K562 (cell line): Measurements from ENCODE around the gene ANTKMT. TPM values are rescaled to one million over a fixed set of nuclear protein-coding genes. Genes with fewer than 3 reads are reported as not detected.

Experiments
- ATAC-seq: fragments of 200-7000 bp; cut with Tn5 transposase; 3 replicates; pipeline ENCODE4 v1.9.1; 2020; ENCODE audit warnings: moderate library complexity
- BruUV-seq: library from RNA; stranded (reverse); fragments of 400-500 nt; replicated peaks from 2 replicates; lab custom pipeline; 2021; lab: Mats Ljungman, UMichigan
- CTCF ChIA-PET: fragments of 300-600 bp; formaldehyde crosslinking; extraction: SDS; loops from one replicate; lab custom pipeline; 2021; ENCODE audit warnings: low intra/inter-chr PET ratio; lab: Yijun Ruan, JAX
- POLR2A ChIA-PET: fragments of 300-600, 350-650 bp; sonication (Branson Sonifier 250); formaldehyde crosslinking; extraction: SDS; loops from one replicate; lab custom pipeline; 2021; ENCODE audit warnings: antibody characterized with exemption, inconsistent platforms; lab: Yijun Ruan, JAX
- DNase-seq, 4 experiments: peaks; one replicate each; pipeline versions ENCODE4 v3.0.0 to v3.0.0-alpha.2; 2011 to 2018; ENCODE audit warnings: low spot score in 3 of 4, mixed read lengths in 3 of 4; ENCODE audit errors: extremely low read depth in 1 of 4
- FAIRE-seq: peaks from 2 replicates; lab custom pipeline; 2011; peaks lifted over from hg19 to GRCh38; lab: Jason Lieb, UNC
- H2AFZ ChIP-seq: 2 replicates; pipeline ENCODE4 v1.6.0; 2011; ENCODE audit warnings: low read depth, low read length, control low read depth, inconsistent platforms
- H3K27ac ChIP-seq: fragments of 200-600 bp; 3 replicates; pipeline ENCODE4 v1.8.0; 2011; ENCODE audit warnings: low read depth, mild to moderate bottlenecking, control low read depth, inconsistent platforms, low read length, moderate library complexity, mixed read lengths; ENCODE audit errors: extremely low read depth
- H3K27me3 ChIP-seq, 2 experiments: fragments of 300-600 bp in 1 of 2; 2 replicates in 1 of 2; 3 replicates in 1 of 2; pipeline versions ENCODE4 v1.6.0 to v1.8.0; 2011; ENCODE audit warnings: inconsistent platforms in 2 of 2, low read length in 2 of 2, mild to moderate bottlenecking in 1 of 2, mixed read lengths in 1 of 2, moderate library complexity in 1 of 2; ENCODE audit not compliant: control insufficient read depth in 2 of 2, insufficient read depth in 2 of 2
- H3K36me3 ChIP-seq: fragments of 300-600 bp; 3 replicates; pipeline ENCODE4 v1.8.0; 2011; ENCODE audit warnings: mild to moderate bottlenecking, low read length, inconsistent platforms; ENCODE audit not compliant: control insufficient read depth, insufficient read depth
- H3K4me1 ChIP-seq, 2 experiments: fragments of 200-600 bp in 1 of 2; replicated peaks in 1 of 2; 2 replicates in 1 of 2; 3 replicates in 1 of 2; pipeline versions ENCODE4 v1.5.1 to v1.8.0; 2011; ENCODE audit warnings: inconsistent platforms in 2 of 2, low read length in 2 of 2, mild to moderate bottlenecking in 1 of 2, mixed read lengths in 1 of 2, moderate library complexity in 1 of 2; ENCODE audit not compliant: control insufficient read depth in 2 of 2, insufficient read depth in 2 of 2
- H3K4me2 ChIP-seq: 2 replicates; pipeline ENCODE4 v1.6.1; 2011; ENCODE audit warnings: low read length, control low read depth, inconsistent platforms, mixed read lengths; ENCODE audit not compliant: insufficient read depth
- H3K4me3 ChIP-seq: fragments of 200-600 bp; sonication (generic), shearing (Covaris generic); 2 replicates; pipeline ENCODE4 v1.5.1; 2016; ENCODE audit warnings: control low read depth, inconsistent platforms
- H3K79me2 ChIP-seq: fragments of 200-600 bp; 3 replicates; pipeline ENCODE4 v1.8.0; 2011; ENCODE audit warnings: low read length, inconsistent platforms; ENCODE audit not compliant: control insufficient read depth, insufficient read depth
- H3K9ac ChIP-seq, 2 experiments: 2 replicates each; pipeline versions ENCODE4 v1.6.0 to v1.6.1; 2011; ENCODE audit warnings: low read depth in 2 of 2, low read length in 2 of 2, control low read depth in 1 of 2, inconsistent platforms in 1 of 2, mild to moderate bottlenecking in 1 of 2, mixed read lengths in 1 of 2; ENCODE audit not compliant: insufficient read depth in 1 of 2
- H3K9me1 ChIP-seq: one replicate; pipeline ENCODE4 v1.6.0; 2011; ENCODE audit warnings: inconsistent platforms, mild to moderate bottlenecking, low read length, moderate library complexity; ENCODE audit not compliant: control insufficient read depth, insufficient read depth
- H3K9me3 ChIP-seq: replicated peaks from 2 replicates; pipeline ENCODE4 v1.5.1; 2011; ENCODE audit warnings: low read depth, low read length, inconsistent platforms; ENCODE audit not compliant: control insufficient read depth, insufficient read depth
- H4K20me1 ChIP-seq: replicated peaks from 2 replicates; pipeline ENCODE4 v1.6.1; 2011; ENCODE audit warnings: low read length, inconsistent platforms, mixed read lengths; ENCODE audit not compliant: control insufficient read depth, insufficient read depth
- NFIC ChIP-seq: fragments of 450-650 bp; IDR thresholded peaks from 2 replicates; pipeline ENCODE4 v1.6.1; 2017; ENCODE audit warnings: mild to moderate bottlenecking, inconsistent platforms
- WGBS: fragments of 100-300 bp; shearing (Covaris generic); methylation state at CpG from one replicate; pipeline ENCODE4 v1.1.6; 2016; ENCODE audit warnings: low coverage, mixed read lengths; ENCODE audit not compliant: insufficient coverage; ENCODE audit errors: missing lambda C conversion rate; 5-methylcytosine and 5-hydroxymethylcytosine counted together
- in situ Hi-C: fragments of 300-500 bp; cut with MboI; formaldehyde crosslinking; loops from 4 replicates; pipeline ENCODE4 v1.15.0; 2018; ENCODE audit warnings: inconsistent platforms, mixed read lengths
- intact Hi-C: fragments of 100-400 bp; cut with micrococcal nuclease; formaldehyde crosslinking; loops from 2 replicates; pipeline ENCODE4 v1.14.2; 2022
- polyA plus RNA-seq, 8 experiments: library from polyadenylated mRNA; depleted of rRNA in 4 of 8; stranded (reverse) in 5 of 8; unstranded in 3 of 8; fragments of >200 nt; fragmentation: Nextera tagmentation in 2 of 8; fragmentation: Illumina TruSeq in 1 of 8; extraction: Ambion mirVana in 2 of 8; extraction: Trizol in 1 of 8; gene quantifications; 2 replicates each; pipeline versions ENCODE4 v1.2.1 to v1.2.3, GENCODE V29; 2011 to 2014; ENCODE audit warnings: inconsistent platforms in 1 of 8, missing spikeins in 1 of 8
- total RNA-seq, 7 experiments: library from RNA; depleted of rRNA in 6 of 7; stranded (reverse); fragments of >200 nt in 6 of 7; fragmentation: Illumina TruSeq in 2 of 7; extraction: Trizol in 2 of 7; gene quantifications; 2 replicates each; pipeline versions ENCODE4 v1.2.1 to v1.2.3, GENCODE V29; 2011 to 2021; ENCODE audit warnings: low replicate concordance in 1 of 7
- TF ChIP-seq, protein P1 (sequence below), 2 experiments: IDR thresholded peaks; 2 replicates each; pipeline ENCODE4 v1.6.1; 2012; ENCODE audit warnings: improper control_type of control experiment in 2 of 2, low read depth in 2 of 2, low read length in 2 of 2, borderline replicate concordance in 1 of 2

Gene ANTKMT
- total and polyA plus RNA-seq, 9 of the 15 experiments (the other 6 are each of a cell fraction or from before 2014, with no cell fraction given), result 0.58 to 217 (median 19.1) TPM

DNA sequence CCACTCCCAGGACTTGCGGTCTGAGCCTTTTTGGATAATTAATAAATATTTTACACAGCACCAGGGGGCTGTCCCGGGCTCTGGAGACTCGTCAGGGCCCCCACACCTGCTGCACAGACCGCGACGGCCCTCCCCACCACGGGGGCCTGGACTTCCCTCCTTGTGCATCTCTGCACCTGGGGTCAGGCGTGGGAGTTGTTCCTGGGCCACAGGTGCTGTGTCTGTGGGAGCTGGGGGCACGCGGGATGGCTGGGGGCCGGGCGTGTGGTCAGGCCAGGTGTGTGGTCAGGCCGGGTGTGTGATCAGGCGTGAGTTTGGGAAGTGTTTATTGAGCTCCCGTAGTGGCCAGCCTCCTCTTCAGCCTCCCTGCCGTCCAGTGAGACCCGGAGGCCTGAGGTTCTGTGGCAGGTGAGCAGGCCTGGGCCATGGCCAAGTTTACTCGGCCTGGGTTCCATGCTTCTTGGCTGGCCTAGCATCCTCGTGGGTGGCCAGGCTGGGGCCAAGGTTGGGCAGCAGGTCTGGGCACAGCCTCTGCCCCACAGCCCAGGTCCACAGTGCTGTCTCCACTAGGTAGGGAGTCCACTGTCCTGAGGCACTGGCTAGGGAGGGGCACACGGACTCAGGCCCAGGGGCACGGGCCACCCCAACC, 42.6 kb upstream of the ANTKMT start:
- intact Hi-C loops (loop anchor here (5.0 kb wide), 1 partner anchor 41 kb away; the partner anchor contains the start of gene METTL26), in situ Hi-C loops (loop anchor here (10.0 kb wide), 1 partner anchor 284 kb away; the partner anchor contains the start of gene NME4)
- Histone ChIP-seq H3K4me2 (peak overlapping the region; percentile 98; the same call in 1 of the 2 replicates), H3K9me1 (peaks cover 11% of the 10 kb centered on the region), H3K79me2 (peaks cover 37% of the 10 kb centered on the region), H3K27ac (peak overlapping the region; percentile 82; the same call in 1 of the 3 replicates), H3K36me3 (peaks cover 43% of the 10 kb centered on the region), H4K20me1 (peaks cover 20% of the 10 kb centered on the region), H3K4me1 (peaks cover 43 to 98% of the 10 kb centered on the region in 2 experiments), H3K27me3 (no peaks in the 10 kb centered on the region), H3K4me3 (0 out of 2 replicates have a peak overlapping the region, but pooled peaks have one; percentile 64), H2AFZ (no peak overlapping the region), H3K9ac (peak overlapping the region; percentile 84 to 93; a peak in 3 of 4 replicates), H3K9me3 (no peaks in the 10 kb centered on the region)
- FAIRE-seq, result no peak
- WGBS, result 72% methylated on average over 20 of the region's 21 CpGs
- no peak for ATAC-seq
- 0 out of 2 replicates have a peak, but pooled peaks have one; percentile 9 for TF ChIP-seq NFIC
- TF ChIP-seq, protein P1, sequence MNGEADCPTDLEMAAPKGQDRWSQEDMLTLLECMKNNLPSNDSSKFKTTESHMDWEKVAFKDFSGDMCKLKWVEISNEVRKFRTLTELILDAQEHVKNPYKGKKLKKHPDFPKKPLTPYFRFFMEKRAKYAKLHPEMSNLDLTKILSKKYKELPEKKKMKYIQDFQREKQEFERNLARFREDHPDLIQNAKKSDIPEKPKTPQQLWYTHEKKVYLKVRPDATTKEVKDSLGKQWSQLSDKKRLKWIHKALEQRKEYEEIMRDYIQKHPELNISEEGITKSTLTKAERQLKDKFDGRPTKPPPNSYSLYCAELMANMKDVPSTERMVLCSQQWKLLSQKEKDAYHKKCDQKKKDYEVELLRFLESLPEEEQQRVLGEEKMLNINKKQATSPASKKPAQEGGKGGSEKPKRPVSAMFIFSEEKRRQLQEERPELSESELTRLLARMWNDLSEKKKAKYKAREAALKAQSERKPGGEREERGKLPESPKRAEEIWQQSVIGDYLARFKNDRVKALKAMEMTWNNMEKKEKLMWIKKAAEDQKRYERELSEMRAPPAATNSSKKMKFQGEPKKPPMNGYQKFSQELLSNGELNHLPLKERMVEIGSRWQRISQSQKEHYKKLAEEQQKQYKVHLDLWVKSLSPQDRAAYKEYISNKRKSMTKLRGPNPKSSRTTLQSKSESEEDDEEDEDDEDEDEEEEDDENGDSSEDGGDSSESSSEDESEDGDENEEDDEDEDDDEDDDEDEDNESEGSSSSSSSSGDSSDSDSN (IDR thresholded peaks at IDR 0.05; ENCODE audit: borderline replicate concordance in 1 of 2, low read depth in 2 of 2, low read length in 2 of 2), result no peak
- no peak for DNase-seq
- ChIA-PET POLR2A (interaction anchor here (0.6 to 1.5 kb wide), 5 partner anchors 10 to 401 kb away, joined by 3 read pairs; no protein-coding TSS in a partner anchor), CTCF (no interaction called here)
- no TSS peak for BruUV-seq
